ENCODE measurements around the gene OLFML2A. TPM values are rescaled to one million over a fixed set of nuclear protein-coding genes. Genes with fewer than 3 reads are reported as not detected.
"Not testable (repeated sequence)": the region's sequence is repeated elsewhere in the genome, so short reads cannot be mapped to it uniquely, and the experiment has no call there.

Gene OLFML2A
- total RNA-seq, 1 donor from 2014 or later: 469 TPM

- Mint-ChIP-seq H3K27me3 (ENCODE audit: low read depth) (peaks cover 39% of the 10 kb centered on the region), H3K27ac (ENCODE audit: unreplicated experiment) (peak within 1 kb of the TSS; percentile 96)
- DNase-seq (ENCODE audit: low spot score): peak; percentile 98
Measured at GRCh38 chr9:124771021-124771866, 5.7 kb upstream of the OLFML2A start, which contains the start of gene NR6A1. Gene NR6A1 (minus strand): TSS chr9:124771311.

GRCh38 chr9:124771867-124772679 lies 4.9 kb upstream of the OLFML2A start:
- Mint-ChIP-seq H3K4me3 (ENCODE audit: unreplicated experiment) (peak overlapping the region; percentile 83), H3K27ac (ENCODE audit: unreplicated experiment) (peak overlapping the region; percentile 96), H3K36me3 (ENCODE audit: low read depth) (no peaks in the 10 kb centered on the region), H3K9me3 (ENCODE audit: low read depth) (no peaks in the 10 kb centered on the region), H3K4me1 (ENCODE audit: low read depth) (peaks cover 46% of the 10 kb centered on the region), H3K27me3 (ENCODE audit: low read depth) (peaks cover 31% of the 10 kb centered on the region)
- DNase-seq (ENCODE audit: low spot score): no peak
- TF ChIP-seq CTCF (IDR thresholded peaks at IDR 0.05): peak; percentile 100

More at GRCh38 chr9:124771021-124771866, 5.7 kb upstream of the OLFML2A start, which contains the start of gene NR6A1:
- H3K9me3 Mint-ChIP-seq (ENCODE audit: low read depth): no peaks in the 10 kb centered on the region
- peak within 1 kb of the TSS; percentile 83 for H3K4me3 Mint-ChIP-seq (ENCODE audit: unreplicated experiment)
- H3K4me1 Mint-ChIP-seq (ENCODE audit: low read depth): peaks cover 40% of the 10 kb centered on the region
- peak; percentile 67 for TF ChIP-seq CTCF (IDR thresholded peaks at IDR 0.05)
- peaks cover 3% of the 10 kb centered on the region for H3K36me3 Mint-ChIP-seq (ENCODE audit: low read depth)

DNA sequence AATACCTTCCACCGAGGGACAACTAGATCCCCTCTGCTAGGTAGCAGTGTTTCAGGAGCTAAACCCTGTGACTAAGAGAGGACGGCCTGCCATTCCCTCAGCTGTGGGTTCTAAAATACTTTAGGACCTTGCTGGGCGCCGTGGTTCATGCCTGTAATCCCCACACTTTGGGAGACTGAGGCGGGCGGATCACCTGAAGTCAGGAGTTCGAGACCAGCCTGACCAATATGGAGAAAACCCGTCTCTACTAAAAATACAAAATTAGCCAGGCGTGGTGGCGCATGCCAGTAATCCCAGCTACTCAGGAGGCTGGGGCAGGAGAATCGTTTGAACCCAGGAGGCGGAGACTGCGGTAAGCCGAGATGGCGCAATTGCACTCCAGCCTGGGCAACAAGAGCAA lies 4.1 kb upstream of the OLFML2A start:
- Mint-ChIP-seq H3K27me3 (ENCODE audit: low read depth) (peaks cover 25% of the 10 kb centered on the region), H3K4me1 (ENCODE audit: low read depth) (peaks cover 50% of the 10 kb centered on the region)
- H3K36me3 Mint-ChIP-seq (ENCODE audit: low read depth); H3K4me3 Mint-ChIP-seq (ENCODE audit: unreplicated experiment); H3K9me3 Mint-ChIP-seq (ENCODE audit: low read depth); DNase-seq (ENCODE audit: low spot score); H3K27ac Mint-ChIP-seq (ENCODE audit: unreplicated experiment): not testable (repeated sequence)

GRCh38 chr9:124773473-124774128 lies 3.3 kb upstream of the OLFML2A start:
- DNase-seq (ENCODE audit: low spot score): no peak
- peaks cover 56% of the 10 kb centered on the region for H3K4me1 Mint-ChIP-seq (ENCODE audit: low read depth)
- H3K27me3 Mint-ChIP-seq (ENCODE audit: low read depth): peaks cover 18% of the 10 kb centered on the region
- no peak overlapping the region for H3K27ac Mint-ChIP-seq (ENCODE audit: unreplicated experiment)
- TF ChIP-seq CTCF (IDR thresholded peaks at IDR 0.05): no peak
- H3K9me3 Mint-ChIP-seq (ENCODE audit: low read depth): no peaks in the 10 kb centered on the region
- H3K4me3 Mint-ChIP-seq (ENCODE audit: unreplicated experiment): no peak overlapping the region
- no peaks in the 10 kb centered on the region for H3K36me3 Mint-ChIP-seq (ENCODE audit: low read depth)

DNA sequence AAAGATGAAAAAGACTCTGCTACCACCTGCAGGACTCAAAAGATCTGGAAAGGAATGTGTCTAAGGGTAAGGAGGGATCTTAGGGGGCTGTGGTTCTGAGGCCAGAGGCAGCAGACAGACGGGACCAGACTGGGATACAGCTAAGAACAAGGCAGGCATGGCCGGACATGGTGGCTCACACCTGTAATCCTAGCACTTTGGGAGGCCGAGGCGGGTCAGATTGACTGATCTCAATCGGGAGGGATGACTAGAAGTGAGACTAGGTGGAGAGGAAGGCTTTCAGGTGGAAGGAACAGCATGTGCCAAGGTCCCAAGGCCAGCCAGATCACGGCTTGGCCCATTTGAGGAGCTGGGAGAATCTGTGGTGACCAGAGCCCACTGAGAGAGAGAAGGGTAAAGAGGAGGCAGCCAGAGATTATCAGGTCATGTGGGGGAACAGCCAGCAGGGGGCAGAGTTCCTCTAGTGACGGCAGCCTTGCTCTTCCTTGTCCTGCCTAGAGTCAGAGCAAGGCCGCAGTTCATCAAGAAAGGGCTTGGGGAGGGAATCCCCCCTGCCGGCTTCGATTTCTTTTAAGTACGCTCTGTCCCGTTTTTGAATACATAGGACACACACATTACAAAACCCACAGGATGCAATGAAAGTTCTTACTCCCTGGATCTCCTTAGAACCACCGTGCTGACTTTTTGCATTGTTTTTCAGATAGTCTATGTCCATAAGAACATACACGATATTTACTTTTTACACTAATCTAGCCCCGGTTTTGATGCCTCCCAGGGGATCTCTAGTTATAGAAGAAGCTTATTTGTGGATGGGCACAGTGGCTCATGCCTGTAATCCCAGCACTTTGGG lies 2.6 kb upstream of the OLFML2A start:
- Mint-ChIP-seq H3K9me3 (ENCODE audit: low read depth) (no peaks in the 10 kb centered on the region), H3K4me3 (ENCODE audit: unreplicated experiment) (no peak overlapping the region), H3K4me1 (ENCODE audit: low read depth) (peaks cover 59% of the 10 kb centered on the region), H3K27me3 (ENCODE audit: low read depth) (peaks cover 10% of the 10 kb centered on the region), H3K27ac (ENCODE audit: unreplicated experiment) (peak overlapping the region; percentile 73), H3K36me3 (ENCODE audit: low read depth) (no peaks in the 10 kb centered on the region)
- no peak for DNase-seq (ENCODE audit: low spot score)
- TF ChIP-seq CTCF (IDR thresholded peaks at IDR 0.05): peak; percentile 92

All from chondrocyte (in vitro differentiated cells).